ENCODE measurements around the gene LIX1.

Gene LIX1

DNA sequence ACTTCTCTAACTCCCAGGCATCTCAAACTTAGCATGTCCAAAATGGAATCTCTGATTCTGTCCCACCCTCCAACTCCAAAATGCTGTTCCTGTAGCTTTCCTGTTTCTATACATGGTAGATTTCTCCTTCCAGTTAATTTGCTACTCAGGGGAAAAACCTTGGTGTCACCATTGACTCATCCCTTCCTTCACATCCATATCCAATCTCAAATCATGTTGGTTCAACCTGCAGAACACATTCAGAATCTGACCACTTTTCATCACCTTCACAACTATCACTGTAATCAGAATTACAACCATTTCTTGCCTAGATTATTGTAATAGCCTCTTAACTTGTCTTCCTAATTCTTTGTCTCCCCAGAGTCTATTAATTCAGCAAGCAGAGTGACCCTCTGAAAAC is 29.8 kb upstream of the LIX1 start:
- H3K4me3 ChIP-seq (ENCODE audit: low read length): no peak overlapping the region
- DNase-seq (ENCODE audit: low read depth): peak; percentile 7
- TF ChIP-seq, protein P1, sequence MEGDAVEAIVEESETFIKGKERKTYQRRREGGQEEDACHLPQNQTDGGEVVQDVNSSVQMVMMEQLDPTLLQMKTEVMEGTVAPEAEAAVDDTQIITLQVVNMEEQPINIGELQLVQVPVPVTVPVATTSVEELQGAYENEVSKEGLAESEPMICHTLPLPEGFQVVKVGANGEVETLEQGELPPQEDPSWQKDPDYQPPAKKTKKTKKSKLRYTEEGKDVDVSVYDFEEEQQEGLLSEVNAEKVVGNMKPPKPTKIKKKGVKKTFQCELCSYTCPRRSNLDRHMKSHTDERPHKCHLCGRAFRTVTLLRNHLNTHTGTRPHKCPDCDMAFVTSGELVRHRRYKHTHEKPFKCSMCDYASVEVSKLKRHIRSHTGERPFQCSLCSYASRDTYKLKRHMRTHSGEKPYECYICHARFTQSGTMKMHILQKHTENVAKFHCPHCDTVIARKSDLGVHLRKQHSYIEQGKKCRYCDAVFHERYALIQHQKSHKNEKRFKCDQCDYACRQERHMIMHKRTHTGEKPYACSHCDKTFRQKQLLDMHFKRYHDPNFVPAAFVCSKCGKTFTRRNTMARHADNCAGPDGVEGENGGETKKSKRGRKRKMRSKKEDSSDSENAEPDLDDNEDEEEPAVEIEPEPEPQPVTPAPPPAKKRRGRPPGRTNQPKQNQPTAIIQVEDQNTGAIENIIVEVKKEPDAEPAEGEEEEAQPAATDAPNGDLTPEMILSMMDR (IDR thresholded peaks at IDR 0.05; ENCODE audit: insufficient read depth, low read depth, low read length, missing control alignments): no peak

DNA sequence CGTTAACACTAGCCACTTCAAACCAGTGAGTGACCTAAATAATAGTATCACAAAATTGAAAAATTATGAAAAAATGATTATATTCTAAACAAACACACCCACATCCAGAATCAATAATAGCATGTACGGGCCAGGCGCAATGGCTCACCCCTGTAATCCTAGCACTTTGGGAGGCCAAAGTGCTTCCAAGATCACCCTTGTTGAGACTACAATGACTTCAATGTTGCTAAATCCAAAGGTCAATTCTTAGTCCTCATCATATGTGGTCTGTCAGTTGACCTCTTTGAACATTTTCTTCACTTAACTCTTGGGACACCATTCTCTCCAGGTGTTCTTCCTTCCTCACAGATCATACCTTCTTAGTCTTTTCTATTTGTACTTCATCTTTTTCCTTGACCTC is 29.3 kb upstream of the LIX1 start:
- TF ChIP-seq, protein P1 (IDR thresholded peaks at IDR 0.05; ENCODE audit: insufficient read depth, low read depth, low read length, missing control alignments): no peak
- DNase-seq (ENCODE audit: low read depth): no peak

DNA sequence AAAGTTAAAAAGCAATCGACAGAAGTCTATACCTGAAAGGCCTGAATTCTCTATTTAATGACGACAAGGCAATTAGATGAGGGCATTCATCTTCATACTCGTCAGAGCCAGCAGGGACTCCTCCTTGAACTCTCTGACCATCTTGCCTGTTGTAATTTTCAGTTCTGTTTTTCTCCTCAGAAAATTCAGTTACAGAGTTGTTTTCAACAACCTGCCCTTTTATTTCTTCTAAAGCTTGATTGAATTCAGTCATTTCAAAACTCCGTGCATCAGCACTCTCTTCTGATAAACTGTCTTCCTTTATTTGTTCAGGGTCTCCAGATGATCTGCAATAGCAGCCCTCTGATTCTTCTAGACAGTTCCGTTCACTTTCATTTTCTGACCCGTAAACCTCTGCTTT is 25.0 kb upstream of the LIX1 start:
- TF ChIP-seq, protein P1 (IDR thresholded peaks at IDR 0.05; ENCODE audit: insufficient read depth, low read depth, low read length, missing control alignments): no peak
- no peak overlapping the region for H3K4me3 ChIP-seq (ENCODE audit: low read length)
- no peak for DNase-seq (ENCODE audit: low read depth)

More for the DNA sequence above, 29.3 kb upstream of the LIX1 start:
- no peak overlapping the region for H3K4me3 ChIP-seq (ENCODE audit: low read length)

DNA sequence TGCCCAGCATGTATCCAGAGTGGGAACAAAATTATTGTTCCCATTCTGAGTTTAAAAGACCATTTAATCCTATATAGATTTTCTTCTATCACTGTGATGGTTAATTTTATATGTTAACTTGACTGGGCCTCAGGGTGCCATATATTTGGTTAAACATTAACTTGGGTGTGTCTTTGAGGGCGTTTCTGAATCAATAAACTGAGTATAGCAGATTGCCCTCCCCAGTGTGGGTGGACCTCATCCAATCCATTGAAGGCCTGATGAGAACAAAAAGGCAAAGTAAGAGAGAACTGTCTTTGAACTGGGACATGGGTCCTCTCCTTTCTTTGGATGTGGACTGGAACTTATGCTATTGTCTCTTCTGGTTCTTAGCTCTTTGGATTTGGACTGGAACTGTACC is 23.3 kb upstream of the LIX1 start:
- no peak for DNase-seq (ENCODE audit: low read depth)

DNA sequence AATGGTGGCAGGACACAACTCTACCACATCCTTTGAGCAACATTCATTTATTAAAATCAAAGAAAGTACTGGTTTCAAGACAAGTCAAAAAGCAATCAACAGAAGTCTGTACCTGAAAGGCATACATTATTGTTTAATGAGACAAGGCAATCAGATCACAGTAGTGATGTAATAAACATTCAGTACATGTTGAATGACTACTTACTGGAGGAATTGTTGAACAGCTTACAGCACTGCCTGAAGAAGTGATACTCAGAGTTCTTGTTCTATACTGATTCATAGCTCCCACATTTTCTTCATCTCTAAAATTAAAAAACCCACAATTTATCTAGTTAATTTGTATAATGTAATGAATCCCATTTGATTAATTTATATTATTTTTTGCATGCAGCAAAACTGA is 22.4 kb upstream of the LIX1 start:
- peak; percentile 64 for DNase-seq (ENCODE audit: low read depth)
- TF ChIP-seq, protein P1 (IDR thresholded peaks at IDR 0.05; ENCODE audit: insufficient read depth, low read depth, low read length, missing control alignments): no peak
- H3K4me3 ChIP-seq (ENCODE audit: low read length): no peak overlapping the region

More for the DNA sequence above, 23.3 kb upstream of the LIX1 start:
- H3K4me3 ChIP-seq (ENCODE audit: low read length): no peak overlapping the region
- TF ChIP-seq, protein P1 (IDR thresholded peaks at IDR 0.05; ENCODE audit: insufficient read depth, low read depth, low read length, missing control alignments): no peak

DNA sequence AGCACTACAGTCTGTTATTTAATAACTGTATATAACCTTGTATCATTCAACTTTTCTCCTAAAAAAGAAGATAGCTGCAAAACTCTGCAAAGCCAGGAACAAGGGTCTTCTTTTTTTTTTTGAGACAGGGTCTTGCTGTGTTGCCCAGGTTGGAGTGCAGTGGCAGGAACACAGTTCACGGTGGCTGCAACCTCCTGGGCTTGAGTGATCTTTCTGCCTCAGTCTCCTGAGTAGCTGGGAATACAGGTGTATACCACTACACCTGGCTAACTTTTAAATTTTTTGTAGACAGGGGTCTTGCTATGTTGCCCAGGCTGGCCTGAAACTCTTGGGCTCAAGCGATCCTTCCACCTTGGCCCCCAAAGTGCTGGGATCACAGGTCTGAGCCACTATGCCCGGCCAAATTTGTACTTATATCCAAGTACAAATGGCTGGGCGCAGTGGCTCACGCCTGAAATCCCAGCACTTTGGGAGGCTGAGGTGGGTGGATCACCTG is 21.4 kb upstream of the LIX1 start:
- DNase-seq (ENCODE audit: low read depth): no peak
- no peak overlapping the region for H3K4me3 ChIP-seq (ENCODE audit: low read length)
- TF ChIP-seq, protein P1 (IDR thresholded peaks at IDR 0.05; ENCODE audit: insufficient read depth, low read depth, low read length, missing control alignments): no peak

DNA sequence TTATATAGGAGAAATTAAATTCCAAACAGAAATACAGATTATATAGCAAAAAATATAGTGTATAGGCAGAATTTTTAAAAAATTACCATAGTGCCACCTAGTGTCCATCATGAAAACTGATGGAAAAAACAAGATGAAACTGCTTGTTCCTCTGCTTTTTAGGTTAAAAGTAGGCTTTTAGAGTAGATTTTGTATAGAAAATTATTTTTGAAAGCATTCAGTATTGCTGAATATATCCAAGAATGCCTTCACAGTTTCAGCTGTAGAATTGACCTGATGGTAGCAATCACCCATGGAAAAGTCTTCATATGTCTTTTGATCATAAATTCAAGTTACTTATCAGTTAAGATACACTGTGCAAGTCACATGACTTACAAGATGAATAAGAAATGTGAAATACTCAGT is 21.0 kb upstream of the LIX1 start:
- DNase-seq (ENCODE audit: low read depth): peak; percentile 5
- TF ChIP-seq, protein P1 (IDR thresholded peaks at IDR 0.05; ENCODE audit: insufficient read depth, low read depth, low read length, missing control alignments): peak; percentile 38
- H3K4me3 ChIP-seq (ENCODE audit: low read length): no peak overlapping the region

Measured in epithelial cell of esophagus (primary cell).